A673 (cell line): ENCODE measurements around the gene ME2. TPM values are rescaled to one million over a fixed set of nuclear protein-coding genes. Genes with fewer than 3 reads are reported as not detected.

ENCODE experiments used
- BruUV-seq: library from RNA; stranded (reverse); fragments of 400-500 nt; replicated peaks from 2 replicates; lab custom pipeline; 2021; lab: Mats Ljungman, UMichigan
- CTCF ChIA-PET: fragments of 300-600 bp; sonication (Branson Sonifier 250); formaldehyde crosslinking; loops from one replicate; lab custom pipeline; 2022; ENCODE audit warnings: antibody characterized with exemption; lab: Charles Lee
- POLR2A ChIA-PET: fragments of 300-600 bp; sonication (Branson Sonifier 250); formaldehyde crosslinking; loops from one replicate; lab custom pipeline; 2022; ENCODE audit warnings: antibody characterized with exemption; ENCODE audit not compliant: low non-redundant PET; lab: Charles Lee
- DNase-seq: peaks from one replicate; pipeline ENCODE4 v3.0.0-alpha.2; 2015; ENCODE audit warnings: low spot score
- H3K27ac ChIP-seq: fragments of 200-600 bp; sonication (generic); 2 replicates; pipeline ENCODE4 v1.5.1; 2016; ENCODE audit warnings: mixed run types, low read depth, mild to moderate bottlenecking, mixed read lengths, antibody characterized with exemption, low read length; ENCODE audit not compliant: poor library complexity, severe bottlenecking
- H3K27me3 ChIP-seq: fragments of 200-600 bp; sonication (generic); replicated peaks from 2 replicates; pipeline ENCODE4 v1.6.1; 2017; ENCODE audit warnings: mixed run types, low read depth, mild to moderate bottlenecking, mixed read lengths, antibody characterized with exemption, low read length; ENCODE audit not compliant: insufficient read depth, poor library complexity
- H3K36me3 ChIP-seq: fragments of 200-600 bp; sonication (generic); 2 replicates; pipeline ENCODE4 v1.6.1; 2016; ENCODE audit warnings: mixed run types, mild to moderate bottlenecking, mixed read lengths, antibody characterized with exemption, low read length; ENCODE audit not compliant: insufficient read depth, poor library complexity, severe bottlenecking
- H3K4me1 ChIP-seq: fragments of 200-600 bp; sonication (generic); 2 replicates; pipeline ENCODE4 v1.6.1; 2017; ENCODE audit warnings: mixed run types, mild to moderate bottlenecking, mixed read lengths, antibody characterized with exemption, low read length; ENCODE audit not compliant: insufficient read depth, poor library complexity, severe bottlenecking
- H3K4me3 ChIP-seq: fragments of 200-600 bp; sonication (generic); 2 replicates; pipeline ENCODE4 v1.5.1; 2016; ENCODE audit warnings: low read depth, mixed run types, mild to moderate bottlenecking, mixed read lengths, low read length; ENCODE audit not compliant: poor library complexity, severe bottlenecking
- H3K9me3 ChIP-seq: fragments of 200-600 bp; sonication (generic); 2 replicates; pipeline ENCODE4 v1.6.1; 2016; ENCODE audit warnings: mixed run types, low read depth, mild to moderate bottlenecking, mixed read lengths, antibody characterized with exemption, low read length; ENCODE audit not compliant: poor library complexity, severe bottlenecking
- EZH2 ChIP-seq: fragments of 200-600 bp; sonication (generic); IDR thresholded peaks from 2 replicates; pipeline ENCODE4 v1.6.1; 2017; ENCODE audit warnings: borderline replicate concordance, low read depth, mild to moderate bottlenecking, mixed read lengths, antibody characterized with exemption, low read length; ENCODE audit not compliant: poor library complexity, severe bottlenecking
- intact Hi-C: fragments of 100-400 bp; cut with micrococcal nuclease; formaldehyde crosslinking; loops from one replicate; pipeline ENCODE4 v1.10.0; 2022; ENCODE audit not compliant: unreplicated experiment
- total RNA-seq: library from RNA; stranded (reverse); gene quantifications from 2 replicates; pipeline ENCODE4 v1.2.3, GENCODE V29; 2021
- TF ChIP-seq, protein P1 (sequence below): fragments of 300-800, 200-600 bp; sonication (generic); conservative IDR thresholded peaks from 2 replicates; pipeline ENCODE4 v1.5.1; 2017; ENCODE audit warnings: low read depth, mild to moderate bottlenecking, antibody characterized with exemption, low read length, moderate library complexity, mixed read lengths

The ME2 gene
- total RNA-seq, 1 experiment from 2014 or later: 55.3 TPM

DNA sequence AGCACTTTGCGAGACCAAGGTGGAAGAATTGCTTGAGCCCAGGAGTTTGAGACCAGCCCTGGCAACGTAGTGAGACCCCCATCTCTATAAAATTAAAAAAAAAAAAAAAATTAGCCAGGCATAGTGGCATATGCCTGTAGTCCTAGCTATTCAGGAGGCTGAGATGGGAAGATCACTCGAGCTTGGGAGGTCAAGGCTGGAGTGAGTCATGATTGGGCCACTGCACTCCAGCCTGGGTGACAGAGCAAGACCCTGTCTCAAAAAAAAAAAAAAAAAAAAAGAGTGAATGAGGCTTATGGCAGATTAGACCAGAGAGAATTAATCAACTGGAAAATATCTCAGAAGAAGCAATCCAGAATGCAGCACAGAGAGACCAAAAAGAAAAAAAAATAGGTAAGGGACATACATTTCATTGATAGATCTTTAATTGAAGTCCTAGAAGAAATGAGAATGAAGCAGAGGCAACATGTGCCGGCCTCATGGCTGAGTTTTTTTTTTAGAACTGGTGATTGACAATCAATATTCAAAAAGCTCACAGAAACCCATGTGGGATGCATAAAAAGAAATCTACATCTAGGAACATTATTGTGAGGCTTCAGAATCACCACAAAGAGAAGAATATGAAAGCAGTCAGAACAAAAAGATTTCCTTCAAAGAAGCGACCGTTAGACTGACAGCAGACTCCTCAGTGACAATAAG lies 56.7 kb downstream of the ME2 start:
- no peak for TF ChIP-seq EZH2
- intact Hi-C loops: no loop called here
- no TSS peak for BruUV-seq
- no peak for DNase-seq
- no peaks in the 10 kb centered on the region for H3K4me1 ChIP-seq
- H3K4me3 ChIP-seq: no peak overlapping the region
- H3K9me3 ChIP-seq: no peaks in the 10 kb centered on the region
- no peak overlapping the region for H3K27ac ChIP-seq
- peaks cover 11% of the 10 kb centered on the region for H3K36me3 ChIP-seq
- POLR2A ChIA-PET: no interaction called here
- CTCF ChIA-PET: interaction anchor here (0.7 kb wide), 1 partner anchor 151 kb away, joined by 3 read pairs; no protein-coding TSS in a partner anchor
- no peaks in the 10 kb centered on the region for H3K27me3 ChIP-seq

DNA sequence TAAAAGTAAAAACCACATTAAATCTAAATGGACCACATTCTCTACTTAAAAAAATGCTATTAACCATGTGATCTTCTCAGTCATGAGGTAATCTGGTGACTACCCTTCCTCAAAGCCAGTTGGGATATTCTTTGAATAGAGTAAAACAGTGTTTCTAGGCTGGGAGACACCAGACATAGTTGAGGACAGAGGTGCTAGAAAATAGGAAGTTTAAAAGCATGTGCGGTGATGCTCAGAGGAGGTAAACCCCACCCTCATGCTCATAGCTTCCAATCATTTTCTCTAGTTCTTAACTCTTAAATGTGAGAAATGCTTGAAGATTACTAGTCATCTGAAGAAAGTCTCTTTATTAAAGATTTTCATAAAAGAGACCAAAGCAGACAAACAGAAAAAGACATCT lies 58.3 kb downstream of the ME2 start:
- CTCF ChIA-PET: no interaction called here
- no TSS peak for BruUV-seq
- DNase-seq: no peak
- intact Hi-C loops: no loop called here
- TF ChIP-seq EZH2: no peak
- TF ChIP-seq, protein P1, sequence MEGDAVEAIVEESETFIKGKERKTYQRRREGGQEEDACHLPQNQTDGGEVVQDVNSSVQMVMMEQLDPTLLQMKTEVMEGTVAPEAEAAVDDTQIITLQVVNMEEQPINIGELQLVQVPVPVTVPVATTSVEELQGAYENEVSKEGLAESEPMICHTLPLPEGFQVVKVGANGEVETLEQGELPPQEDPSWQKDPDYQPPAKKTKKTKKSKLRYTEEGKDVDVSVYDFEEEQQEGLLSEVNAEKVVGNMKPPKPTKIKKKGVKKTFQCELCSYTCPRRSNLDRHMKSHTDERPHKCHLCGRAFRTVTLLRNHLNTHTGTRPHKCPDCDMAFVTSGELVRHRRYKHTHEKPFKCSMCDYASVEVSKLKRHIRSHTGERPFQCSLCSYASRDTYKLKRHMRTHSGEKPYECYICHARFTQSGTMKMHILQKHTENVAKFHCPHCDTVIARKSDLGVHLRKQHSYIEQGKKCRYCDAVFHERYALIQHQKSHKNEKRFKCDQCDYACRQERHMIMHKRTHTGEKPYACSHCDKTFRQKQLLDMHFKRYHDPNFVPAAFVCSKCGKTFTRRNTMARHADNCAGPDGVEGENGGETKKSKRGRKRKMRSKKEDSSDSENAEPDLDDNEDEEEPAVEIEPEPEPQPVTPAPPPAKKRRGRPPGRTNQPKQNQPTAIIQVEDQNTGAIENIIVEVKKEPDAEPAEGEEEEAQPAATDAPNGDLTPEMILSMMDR: no peak
- H3K9me3 ChIP-seq: no peaks in the 10 kb centered on the region
- no peak overlapping the region for H3K4me3 ChIP-seq
- no peaks in the 10 kb centered on the region for H3K4me1 ChIP-seq
- peaks cover 11% of the 10 kb centered on the region for H3K36me3 ChIP-seq
- no peaks in the 10 kb centered on the region for H3K27me3 ChIP-seq
- H3K27ac ChIP-seq: no peak overlapping the region
- POLR2A ChIA-PET: no interaction called here

DNA sequence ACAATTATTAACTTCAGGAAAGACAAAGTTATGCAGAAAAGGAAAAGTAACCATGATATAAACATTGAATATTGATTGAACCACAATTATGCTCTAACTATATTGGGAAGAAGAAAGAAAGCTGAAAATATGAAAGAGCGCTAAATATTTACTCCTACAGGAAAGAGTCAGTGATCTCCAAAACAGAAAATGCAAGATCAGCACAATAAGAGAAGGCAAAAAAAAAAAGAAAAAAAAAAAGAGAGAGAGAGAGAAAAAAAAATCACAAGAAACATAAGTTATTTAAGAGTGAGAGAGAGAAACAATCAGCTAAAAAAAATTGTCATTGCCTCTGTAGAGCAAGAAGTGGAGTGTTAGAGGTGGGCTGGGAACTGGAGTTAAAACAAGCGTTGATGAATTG lies 60.0 kb downstream of the ME2 start:
- TF ChIP-seq, protein P1: no peak
- TF ChIP-seq EZH2: no peak
- Histone ChIP-seq H3K27ac (no peak overlapping the region), H3K4me1 (no peaks in the 10 kb centered on the region), H3K27me3 (no peaks in the 10 kb centered on the region), H3K4me3 (no peak overlapping the region), H3K36me3 (peaks cover 11% of the 10 kb centered on the region), H3K9me3 (no peaks in the 10 kb centered on the region)
- BruUV-seq: no TSS peak
- DNase-seq: no peak
- ChIA-PET CTCF (no interaction called here), POLR2A (no interaction called here)
- intact Hi-C loops: no loop called here
